Measurements from ENCODE around the gene TUBG2.
"Not testable (repeated sequence)": the region's sequence is repeated elsewhere in the genome, so short reads cannot be mapped to it uniquely, and the experiment has no call there.

DNA sequence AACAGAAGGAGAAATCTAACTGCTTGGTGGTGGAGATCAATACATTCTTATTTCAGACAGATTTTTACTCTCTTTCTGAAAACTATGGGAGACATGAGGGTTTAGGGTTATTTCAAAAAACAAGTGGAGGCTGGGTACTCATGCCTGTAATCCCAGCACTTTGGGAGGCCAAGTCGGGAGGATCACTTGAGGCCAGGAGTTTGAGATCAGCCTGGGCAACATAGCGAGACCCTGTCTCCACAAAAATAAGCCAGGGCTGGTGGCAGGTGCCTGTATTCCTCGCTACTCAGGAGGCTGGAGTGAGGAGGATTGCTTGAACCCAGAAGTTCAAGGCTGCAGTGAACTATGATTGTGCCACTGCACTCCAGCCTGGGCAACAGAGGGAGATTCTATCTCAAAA is 37.1 kb upstream of the TUBG2 start:
- TF ChIP-seq, protein P1, sequence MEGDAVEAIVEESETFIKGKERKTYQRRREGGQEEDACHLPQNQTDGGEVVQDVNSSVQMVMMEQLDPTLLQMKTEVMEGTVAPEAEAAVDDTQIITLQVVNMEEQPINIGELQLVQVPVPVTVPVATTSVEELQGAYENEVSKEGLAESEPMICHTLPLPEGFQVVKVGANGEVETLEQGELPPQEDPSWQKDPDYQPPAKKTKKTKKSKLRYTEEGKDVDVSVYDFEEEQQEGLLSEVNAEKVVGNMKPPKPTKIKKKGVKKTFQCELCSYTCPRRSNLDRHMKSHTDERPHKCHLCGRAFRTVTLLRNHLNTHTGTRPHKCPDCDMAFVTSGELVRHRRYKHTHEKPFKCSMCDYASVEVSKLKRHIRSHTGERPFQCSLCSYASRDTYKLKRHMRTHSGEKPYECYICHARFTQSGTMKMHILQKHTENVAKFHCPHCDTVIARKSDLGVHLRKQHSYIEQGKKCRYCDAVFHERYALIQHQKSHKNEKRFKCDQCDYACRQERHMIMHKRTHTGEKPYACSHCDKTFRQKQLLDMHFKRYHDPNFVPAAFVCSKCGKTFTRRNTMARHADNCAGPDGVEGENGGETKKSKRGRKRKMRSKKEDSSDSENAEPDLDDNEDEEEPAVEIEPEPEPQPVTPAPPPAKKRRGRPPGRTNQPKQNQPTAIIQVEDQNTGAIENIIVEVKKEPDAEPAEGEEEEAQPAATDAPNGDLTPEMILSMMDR (conservative IDR thresholded peaks at IDR 0.05; ENCODE audit: low read length): not testable (repeated sequence)
- not testable (repeated sequence) for TF ChIP-seq EZH2phosphoT487 (IDR thresholded peaks at IDR 0.05; ENCODE audit: borderline replicate concordance)

Data from Loucy (cell line).